Dedifferentiated amniotic fluid mesenchymal stem cell (primary cell): ENCODE measurements around the gene PHF21A.

Experiments used
- DNase-seq: peaks from one replicate; pipeline ENCODE4 v3.0.0-alpha.2; 2016; ENCODE audit errors: extremely low spot score

The PHF21A gene

DNA sequence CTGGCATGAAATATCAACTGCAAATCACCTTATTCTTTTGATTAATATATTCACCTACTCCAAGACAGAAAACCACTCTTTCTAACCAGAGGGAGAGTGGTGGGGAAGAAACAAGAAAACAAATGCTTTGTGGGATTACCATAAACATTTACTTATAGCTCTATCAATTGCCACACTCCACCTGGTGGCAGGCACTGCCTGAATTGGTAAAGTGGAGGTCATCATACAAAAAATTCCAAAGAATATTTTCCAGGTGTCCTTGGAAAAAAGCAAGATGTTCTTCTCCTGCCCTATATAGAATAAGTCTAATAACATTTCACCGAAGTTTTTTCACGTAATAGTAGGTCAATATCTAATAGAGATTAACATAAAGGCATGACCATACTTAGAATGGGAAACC, 45.3 kb downstream of the PHF21A start:
- DNase-seq: no peak

GRCh38 chr11:46075168-46075567, 46.1 kb downstream of the PHF21A start:
- no peak for DNase-seq

DNA sequence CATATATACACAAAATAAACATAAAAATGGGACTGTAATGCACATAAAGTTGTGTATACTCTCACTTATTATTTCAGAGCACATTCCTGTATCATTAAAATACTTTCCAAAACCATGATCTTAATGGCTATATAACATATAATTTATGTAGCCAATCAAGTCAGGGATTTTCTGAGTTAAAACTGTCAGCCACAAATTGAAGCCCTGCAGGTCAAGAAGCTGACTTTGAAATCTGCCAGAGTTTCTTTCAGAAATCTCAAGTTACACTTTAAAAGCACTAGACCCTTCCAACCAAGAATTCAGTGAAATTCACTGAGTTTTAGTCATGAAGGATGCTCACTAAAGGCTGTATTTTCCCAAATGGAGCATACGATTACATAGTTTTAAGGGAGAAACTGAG, 47.6 kb downstream of the PHF21A start:
- DNase-seq: no peak

- DNase-seq: no peak
Measured at GRCh38 chr11:46072172-46072964, 48.9 kb downstream of the PHF21A start.

GRCh38 chr11:46071091-46071490, 50.2 kb downstream of the PHF21A start:
- DNase-seq: no peak

DNA sequence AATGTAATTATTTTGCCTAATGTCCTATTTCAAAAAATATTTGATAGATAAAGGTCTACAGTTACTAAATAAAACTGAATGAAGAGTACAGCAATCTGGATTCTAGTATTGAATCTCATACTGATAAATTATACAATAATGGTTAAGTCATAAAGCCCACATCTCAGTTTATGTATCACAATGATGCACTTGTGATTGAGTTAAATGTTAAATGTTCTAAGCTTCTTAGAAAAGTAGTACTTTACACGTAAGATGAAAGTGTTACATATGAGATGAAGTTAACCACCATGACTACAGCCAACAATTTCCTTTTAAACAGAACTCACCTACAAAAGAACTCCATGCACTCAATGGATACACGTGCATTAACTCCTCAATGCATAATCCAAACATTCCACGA, 51.7 kb downstream of the PHF21A start:
- no peak for DNase-seq

- no peak for DNase-seq
Measured at GRCh38 chr11:46066335-46066734, 54.9 kb downstream of the PHF21A start.

DNA sequence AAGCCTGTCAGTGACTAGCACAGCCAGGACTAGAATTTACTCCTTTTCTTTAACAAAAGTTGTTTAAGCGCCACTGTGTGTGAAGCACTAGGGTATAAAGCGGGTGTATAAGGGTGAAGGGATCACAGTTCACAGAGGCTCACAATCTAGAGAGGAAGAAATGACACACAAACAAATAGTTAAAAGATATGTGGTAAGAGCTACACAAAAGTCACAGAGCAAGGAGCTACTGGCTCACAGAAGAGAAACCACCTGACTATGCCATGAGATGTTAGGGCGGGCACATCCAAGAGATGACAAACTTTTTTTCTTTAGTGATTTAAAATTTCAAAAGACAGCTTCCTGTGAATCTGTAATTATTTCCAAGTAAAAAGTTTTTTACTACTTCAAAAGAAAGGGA, 55.6 kb downstream of the PHF21A start:
- DNase-seq: no peak

GRCh38 chr11:46064221-46064620, 57.0 kb downstream of the PHF21A start:
- DNase-seq: no peak

GRCh38 chr11:46063138-46063537, 58.1 kb downstream of the PHF21A start:
- no peak for DNase-seq

- no peak for DNase-seq
Measured at GRCh38 chr11:46060013-46060412, 61.2 kb downstream of the PHF21A start.

GRCh38 chr11:46057489-46057888, 63.8 kb downstream of the PHF21A start:
- no peak for DNase-seq

DNA sequence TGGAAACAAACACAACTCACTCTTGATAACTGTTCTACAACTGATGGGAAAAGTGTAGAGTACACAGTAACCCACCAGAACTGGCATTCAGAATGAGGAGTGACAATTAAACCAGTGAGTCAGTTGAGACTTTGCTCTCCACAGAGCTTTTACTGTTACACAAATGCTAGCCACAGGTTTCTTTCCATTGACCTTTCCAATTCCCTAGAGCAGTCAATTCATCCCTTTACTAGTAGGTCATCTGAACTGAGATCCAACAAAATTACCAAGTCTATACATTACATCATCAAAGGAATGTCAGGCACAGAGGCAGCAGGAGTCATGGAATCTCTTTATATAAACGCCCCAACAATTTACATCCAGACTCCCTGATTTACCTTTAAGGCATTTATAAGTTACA, 65.9 kb downstream of the PHF21A start:
- peak; percentile 57 for DNase-seq

- DNase-seq: no peak
Measured at GRCh38 chr11:46051102-46051501, 70.2 kb downstream of the PHF21A start.

DNA sequence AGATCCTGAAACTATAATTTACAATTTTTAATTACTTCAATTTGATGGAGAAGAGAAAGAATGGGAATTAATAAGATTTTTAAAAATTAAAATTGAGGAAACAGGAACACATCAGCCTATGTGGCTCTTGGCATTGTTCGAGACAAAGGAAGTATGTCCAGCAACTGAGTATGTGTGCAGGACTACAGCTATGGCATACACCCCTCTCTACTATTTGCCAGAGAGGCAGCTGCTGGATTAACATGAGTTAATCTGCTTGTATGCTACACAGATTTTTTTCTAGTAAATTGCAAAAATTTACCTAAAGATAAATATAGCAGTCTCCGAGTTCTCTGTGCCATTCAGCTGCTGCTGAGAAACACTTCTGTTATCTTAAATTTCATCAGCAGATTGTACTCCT, 70.6 kb downstream of the PHF21A start:
- DNase-seq: no peak

DNA sequence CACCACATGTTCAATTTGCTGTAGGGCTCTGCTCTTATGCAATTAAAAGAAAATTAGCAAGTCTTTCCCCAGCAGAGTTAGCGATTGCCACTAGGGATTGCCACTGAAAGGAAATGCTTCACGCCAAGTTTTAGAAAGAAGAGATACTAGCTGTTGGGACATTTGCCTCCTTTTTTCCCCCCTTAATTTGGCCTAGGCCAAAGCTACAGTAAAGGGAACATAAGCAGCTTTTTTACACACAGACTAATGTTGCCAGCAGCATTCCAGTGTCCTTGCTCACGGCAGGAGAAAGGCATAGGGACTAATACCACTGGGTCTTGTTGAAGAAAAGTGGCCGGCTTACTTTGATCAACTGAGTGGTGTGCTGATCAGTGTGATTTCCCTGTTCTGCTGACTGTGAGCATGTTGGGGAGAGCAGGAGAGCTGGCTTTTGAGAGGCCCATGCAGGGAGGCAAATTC, 71.2 kb downstream of the PHF21A start:
- peak; percentile 72 for DNase-seq

DNA sequence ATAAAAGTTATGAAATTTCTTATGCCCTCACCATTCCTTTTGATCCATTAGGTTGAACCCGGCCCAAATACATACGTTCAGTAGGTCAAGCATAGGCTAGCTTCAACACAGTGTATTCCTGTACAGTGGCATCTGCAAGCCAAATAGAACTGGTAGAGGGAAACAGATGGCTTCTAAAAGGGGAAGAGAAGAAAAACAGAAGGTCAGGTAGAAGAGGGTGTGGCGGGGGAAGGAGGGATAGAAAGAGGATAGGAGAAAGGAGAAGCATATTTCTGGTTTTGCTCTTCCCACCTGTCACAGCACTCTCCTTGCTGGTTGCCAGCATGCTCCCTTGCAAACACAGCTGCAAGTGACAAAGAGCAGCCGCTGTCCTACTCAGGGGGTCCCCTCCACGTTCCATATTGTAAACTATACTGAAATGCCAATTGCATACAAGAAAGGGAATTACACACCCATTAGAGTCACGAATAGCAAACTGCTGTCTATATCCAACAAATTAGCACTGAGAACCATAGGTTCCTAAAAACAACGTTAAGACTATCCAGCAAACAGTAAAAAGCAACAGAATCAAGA, 71.8 kb downstream of the PHF21A start:
- no peak for DNase-seq

DNA sequence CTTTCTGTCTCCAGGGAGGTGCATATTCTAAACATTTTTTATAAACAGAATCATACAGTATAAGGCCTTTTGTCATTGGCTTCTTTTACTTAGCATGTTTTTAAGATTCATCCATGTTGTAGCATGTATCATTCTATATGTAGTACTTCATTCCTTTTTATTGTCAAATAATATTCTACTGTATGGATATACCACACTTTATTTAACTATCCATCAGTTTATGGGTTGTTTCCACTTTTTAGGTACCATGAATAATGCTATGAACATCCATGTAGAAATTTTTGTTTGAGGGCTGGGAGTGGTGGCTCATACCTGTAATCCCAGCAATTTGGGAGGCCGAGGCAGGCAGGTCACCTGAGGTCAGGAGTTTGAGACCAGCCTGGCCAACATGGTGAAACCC, 73.1 kb downstream of the PHF21A start:
- no peak for DNase-seq

GRCh38 chr11:46047520-46047919, 73.7 kb downstream of the PHF21A start:
- DNase-seq: peak; percentile 31

DNA sequence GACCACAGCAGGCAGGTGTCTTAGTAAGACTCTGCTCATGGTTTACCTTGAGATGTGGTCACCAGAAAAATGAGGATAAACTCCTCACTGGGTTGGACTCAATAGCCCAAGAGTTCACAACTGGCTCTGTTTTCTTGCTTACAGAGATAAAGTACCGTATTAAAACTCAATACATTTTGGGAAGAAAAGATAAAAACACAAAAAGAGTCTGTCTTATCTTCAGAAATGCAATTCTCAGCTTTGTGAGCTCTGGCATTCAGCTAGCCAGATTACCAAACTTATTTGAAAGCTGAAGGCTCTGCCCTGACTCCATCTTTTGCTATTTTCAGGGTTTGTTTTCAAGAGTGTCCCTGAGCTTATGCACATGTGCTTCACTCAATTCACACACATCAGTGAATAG, 75.4 kb downstream of the PHF21A start:
- DNase-seq: no peak

DNA sequence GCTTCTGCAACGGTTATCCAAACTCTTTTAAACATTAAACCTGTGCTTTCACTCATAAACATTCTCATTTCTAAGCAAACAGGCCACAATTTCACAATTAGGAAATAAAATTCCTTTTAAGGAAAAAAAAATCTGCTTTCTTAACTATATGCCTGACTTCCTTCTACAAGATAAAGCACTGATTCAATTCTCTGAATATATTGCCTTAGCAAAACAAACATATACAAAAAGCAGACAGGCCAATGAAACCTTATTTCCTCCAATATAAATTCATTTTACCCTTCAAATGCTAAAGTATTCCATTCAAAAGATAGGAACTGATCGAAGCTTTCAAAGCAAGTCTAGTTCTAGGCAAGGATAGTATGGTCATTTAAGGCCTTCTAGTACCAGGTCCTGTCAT, 76.7 kb downstream of the PHF21A start:
- DNase-seq: no peak

DNA sequence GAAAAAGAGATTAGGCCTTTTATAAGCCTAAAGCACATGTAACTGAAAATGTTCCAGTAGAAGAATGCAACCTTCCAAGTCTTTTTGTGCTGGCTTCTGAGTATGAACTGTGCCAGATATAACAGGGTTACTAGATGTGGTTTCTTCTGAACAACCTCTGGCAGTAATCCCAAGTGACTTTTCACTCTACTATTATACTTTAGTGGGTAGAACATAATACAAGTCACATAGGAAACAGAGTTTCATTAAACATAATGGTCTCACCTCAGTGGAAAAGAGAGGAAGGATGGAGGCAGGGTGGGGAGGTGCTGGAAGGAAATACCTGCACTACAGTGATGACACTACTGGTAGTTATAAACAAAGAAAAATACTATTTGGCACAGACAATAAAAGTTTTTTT, 81.3 kb downstream of the PHF21A start:
- DNase-seq: peak; percentile 25

DNA sequence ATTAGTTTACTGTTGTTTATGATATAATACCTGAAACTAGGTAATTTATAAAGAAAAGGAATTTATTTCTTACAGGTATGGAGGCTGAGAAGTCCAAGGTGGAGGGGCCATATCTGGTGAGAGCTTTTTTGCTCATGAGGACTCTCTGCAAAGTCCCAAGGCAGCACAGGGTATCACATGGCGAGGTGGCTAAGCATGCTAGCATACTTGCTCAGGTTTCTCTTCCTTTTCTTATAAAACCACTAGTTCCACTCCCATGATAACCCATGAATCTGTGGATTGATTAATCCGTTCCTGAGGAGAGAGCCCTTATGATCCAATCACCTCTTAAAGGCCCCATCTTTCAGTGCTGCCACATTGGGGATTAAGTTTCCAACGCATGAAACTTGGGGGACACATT, 82.7 kb downstream of the PHF21A start:
- DNase-seq: no peak

DNA sequence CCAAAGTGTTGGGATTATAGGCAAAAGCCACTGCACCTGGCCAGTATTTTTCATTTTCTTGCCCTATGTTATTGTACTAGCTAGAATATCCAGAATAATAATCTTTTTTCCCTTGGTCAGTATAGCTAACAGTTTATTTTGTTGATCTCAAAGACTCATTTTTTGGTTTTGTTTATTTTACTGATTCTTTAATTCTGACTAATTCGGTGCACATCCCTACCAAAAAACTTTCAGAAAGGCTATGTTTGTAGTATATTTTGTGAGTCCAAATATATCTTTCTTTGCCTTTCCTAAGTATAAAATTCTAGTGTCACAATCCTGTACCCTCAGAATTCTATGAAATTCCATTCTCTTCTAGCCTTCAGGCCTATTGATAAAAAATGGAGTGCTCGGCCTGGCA, 84.3 kb downstream of the PHF21A start:
- DNase-seq: no peak
